HL-60 (cell line): ENCODE results near the gene C20orf202.

Experiments used
- DNase-seq, 2 experiments: peaks; one replicate each; pipeline ENCODE4 v3.0.0-alpha.2; 2010 to 2020; ENCODE audit warnings: low read depth in 1 of 2, low spot score in 1 of 2
- H3K27ac ChIP-seq: fragments of 250-450 bp; sonication (Bioruptor Pico); replicated peaks from 2 replicates; pipeline ENCODE4 v1.5.1; 2020; ENCODE audit warnings: mild to moderate bottlenecking, moderate library complexity
- H3K27me3 ChIP-seq: fragments of 250-450 bp; sonication (Bioruptor Pico); 2 replicates; pipeline ENCODE4 v1.5.1; 2021; ENCODE audit warnings: mild to moderate bottlenecking, moderate library complexity; ENCODE audit not compliant: insufficient read depth, poor library complexity, severe bottlenecking
- H3K4me3 ChIP-seq: replicated peaks from 2 replicates; pipeline ENCODE4 v1.5.1; 2011; ENCODE audit warnings: mild to moderate bottlenecking, control low read depth, low read length; ENCODE audit not compliant: insufficient read depth
- GABPA ChIP-seq: IDR thresholded peaks from 2 replicates; pipeline ENCODE4 v1.6.1; 2012; ENCODE audit warnings: low read depth
- POLR2AphosphoS5 ChIP-seq: IDR thresholded peaks from 2 replicates; pipeline ENCODE4 v1.6.1; 2012; ENCODE audit warnings: low read depth
- SPI1 ChIP-seq: IDR thresholded peaks from 2 replicates; pipeline ENCODE4 v1.6.1; 2012; ENCODE audit warnings: low read depth, mild to moderate bottlenecking, borderline replicate concordance
- TF ChIP-seq, protein P1 (sequence below): IDR thresholded peaks from 2 replicates; pipeline ENCODE4 v1.6.1; 2012; ENCODE audit warnings: low read depth; ENCODE audit not compliant: insufficient replicate concordance
- TF ChIP-seq, protein P2 (sequence below): IDR thresholded peaks from one replicate; pipeline ENCODE4 v1.5.1; 2011; ENCODE audit warnings: low read length, control low read depth, inconsistent platforms; ENCODE audit not compliant: insufficient read depth

C20orf202 gene

DNA sequence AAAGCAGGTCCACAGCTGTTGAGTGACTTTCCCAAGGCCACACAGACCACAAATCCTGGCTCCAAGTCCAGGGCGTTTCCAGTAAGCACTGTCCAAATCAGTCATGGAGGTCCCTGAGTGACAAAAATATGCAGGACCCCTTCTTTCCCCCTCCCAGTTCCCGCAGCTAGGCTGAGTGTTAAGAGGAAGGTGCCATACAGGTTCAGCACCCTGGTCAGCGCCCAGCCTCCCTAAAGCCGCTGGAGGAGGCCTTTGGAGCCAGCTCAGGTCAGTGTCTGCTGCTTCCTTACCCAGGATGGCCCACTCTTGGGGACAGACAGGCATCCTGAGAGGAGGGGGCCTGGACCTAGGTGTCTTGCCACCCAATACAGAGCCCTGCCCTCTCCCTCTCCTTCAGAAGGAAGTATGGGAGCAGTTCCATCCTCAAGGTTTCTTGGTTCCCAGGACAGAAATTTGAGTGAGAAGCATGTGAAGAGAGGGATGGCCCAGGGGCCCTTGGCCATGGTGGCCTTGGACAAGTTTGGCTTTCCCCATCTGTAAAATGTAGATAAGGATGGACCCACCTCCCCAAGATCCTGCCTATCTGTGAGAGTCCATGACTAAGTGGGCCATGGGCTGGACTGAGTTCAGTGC lies 31.7 kb upstream of the C20orf202 start:
- H3K4me3 ChIP-seq, result no peak overlapping the region
- no peak overlapping the region for H3K27ac ChIP-seq
- DNase-seq, result peak in 1 of 2 experiments; percentile 13
- TF ChIP-seq GABPA (no peak), SPI1 (no peak)
- TF ChIP-seq, protein P1, sequence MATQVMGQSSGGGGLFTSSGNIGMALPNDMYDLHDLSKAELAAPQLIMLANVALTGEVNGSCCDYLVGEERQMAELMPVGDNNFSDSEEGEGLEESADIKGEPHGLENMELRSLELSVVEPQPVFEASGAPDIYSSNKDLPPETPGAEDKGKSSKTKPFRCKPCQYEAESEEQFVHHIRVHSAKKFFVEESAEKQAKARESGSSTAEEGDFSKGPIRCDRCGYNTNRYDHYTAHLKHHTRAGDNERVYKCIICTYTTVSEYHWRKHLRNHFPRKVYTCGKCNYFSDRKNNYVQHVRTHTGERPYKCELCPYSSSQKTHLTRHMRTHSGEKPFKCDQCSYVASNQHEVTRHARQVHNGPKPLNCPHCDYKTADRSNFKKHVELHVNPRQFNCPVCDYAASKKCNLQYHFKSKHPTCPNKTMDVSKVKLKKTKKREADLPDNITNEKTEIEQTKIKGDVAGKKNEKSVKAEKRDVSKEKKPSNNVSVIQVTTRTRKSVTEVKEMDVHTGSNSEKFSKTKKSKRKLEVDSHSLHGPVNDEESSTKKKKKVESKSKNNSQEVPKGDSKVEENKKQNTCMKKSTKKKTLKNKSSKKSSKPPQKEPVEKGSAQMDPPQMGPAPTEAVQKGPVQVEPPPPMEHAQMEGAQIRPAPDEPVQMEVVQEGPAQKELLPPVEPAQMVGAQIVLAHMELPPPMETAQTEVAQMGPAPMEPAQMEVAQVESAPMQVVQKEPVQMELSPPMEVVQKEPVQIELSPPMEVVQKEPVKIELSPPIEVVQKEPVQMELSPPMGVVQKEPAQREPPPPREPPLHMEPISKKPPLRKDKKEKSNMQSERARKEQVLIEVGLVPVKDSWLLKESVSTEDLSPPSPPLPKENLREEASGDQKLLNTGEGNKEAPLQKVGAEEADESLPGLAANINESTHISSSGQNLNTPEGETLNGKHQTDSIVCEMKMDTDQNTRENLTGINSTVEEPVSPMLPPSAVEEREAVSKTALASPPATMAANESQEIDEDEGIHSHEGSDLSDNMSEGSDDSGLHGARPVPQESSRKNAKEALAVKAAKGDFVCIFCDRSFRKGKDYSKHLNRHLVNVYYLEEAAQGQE, result peak; percentile 97
- TF ChIP-seq, protein P2, sequence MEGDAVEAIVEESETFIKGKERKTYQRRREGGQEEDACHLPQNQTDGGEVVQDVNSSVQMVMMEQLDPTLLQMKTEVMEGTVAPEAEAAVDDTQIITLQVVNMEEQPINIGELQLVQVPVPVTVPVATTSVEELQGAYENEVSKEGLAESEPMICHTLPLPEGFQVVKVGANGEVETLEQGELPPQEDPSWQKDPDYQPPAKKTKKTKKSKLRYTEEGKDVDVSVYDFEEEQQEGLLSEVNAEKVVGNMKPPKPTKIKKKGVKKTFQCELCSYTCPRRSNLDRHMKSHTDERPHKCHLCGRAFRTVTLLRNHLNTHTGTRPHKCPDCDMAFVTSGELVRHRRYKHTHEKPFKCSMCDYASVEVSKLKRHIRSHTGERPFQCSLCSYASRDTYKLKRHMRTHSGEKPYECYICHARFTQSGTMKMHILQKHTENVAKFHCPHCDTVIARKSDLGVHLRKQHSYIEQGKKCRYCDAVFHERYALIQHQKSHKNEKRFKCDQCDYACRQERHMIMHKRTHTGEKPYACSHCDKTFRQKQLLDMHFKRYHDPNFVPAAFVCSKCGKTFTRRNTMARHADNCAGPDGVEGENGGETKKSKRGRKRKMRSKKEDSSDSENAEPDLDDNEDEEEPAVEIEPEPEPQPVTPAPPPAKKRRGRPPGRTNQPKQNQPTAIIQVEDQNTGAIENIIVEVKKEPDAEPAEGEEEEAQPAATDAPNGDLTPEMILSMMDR, result no peak
- no peaks in the 10 kb centered on the region for H3K27me3 ChIP-seq

GRCh38 chr20:1173698-1174097 lies 29.6 kb upstream of the C20orf202 start:
- Histone ChIP-seq H3K4me3 (no peak overlapping the region), H3K27ac (no peak overlapping the region), H3K27me3 (no peaks in the 10 kb centered on the region)
- TF ChIP-seq, protein P2, result no peak
- TF ChIP-seq GABPA (no peak), POLR2AphosphoS5 (no peak), SPI1 (no peak)
- TF ChIP-seq, protein P1, result no peak
- DNase-seq, result no peak

- H3K4me3 ChIP-seq, result no peak overlapping the region
- no peaks in the 10 kb centered on the region for H3K27me3 ChIP-seq
- no peak overlapping the region for H3K27ac ChIP-seq
- no peak for TF ChIP-seq GABPA
- TF ChIP-seq, protein P1, result no peak
- TF ChIP-seq SPI1, result no peak
- TF ChIP-seq, protein P2, result no peak
- no peak for TF ChIP-seq POLR2AphosphoS5
- DNase-seq, result no peak
These were observed 28.5 kb upstream of the C20orf202 start for GRCh38 chr20:1174787-1175186.
